Activated CD8-positive, alpha-beta T cell treated with anti-CD3 and anti-CD28 coated beads for 36 hours (primary cell): ENCODE results near the gene ACCS. TPM values are rescaled to one million over a fixed set of nuclear protein-coding genes. Genes with fewer than 3 reads are reported as not detected.

Experiments
- ATAC-seq: fragments of 200-7000 bp; cut with Tn5 transposase; one replicate; pipeline ENCODE4 v1.10.0; 2021; ENCODE audit warnings: mild to moderate bottlenecking, moderate library complexity
- CTCF ChIA-PET: fragments of 350-600 bp; sonication (Branson Sonifier 250); formaldehyde crosslinking; loops from one replicate; lab custom pipeline; 2021; ENCODE audit warnings: antibody characterized with exemption; lab: Charles Lee
- POLR2A ChIA-PET: fragments of 350-600 bp; sonication (Branson Sonifier 250); formaldehyde crosslinking; loops from one replicate; lab custom pipeline; 2021; ENCODE audit warnings: antibody characterized with exemption; lab: Charles Lee
- DNase-seq: peaks from one replicate; pipeline ENCODE4 v3.0.0-alpha.2; 2020
- H3K27ac Mint-ChIP-seq: one replicate; pipeline ENCODE4 v1.8.0; 2021; ENCODE audit warnings: mild to moderate bottlenecking, mixed read lengths
- H3K27me3 Mint-ChIP-seq: one replicate; pipeline ENCODE4 v1.8.0; 2021; ENCODE audit warnings: mixed read lengths
- H3K36me3 Mint-ChIP-seq: one replicate; pipeline ENCODE4 v1.8.0; 2021; ENCODE audit warnings: low read depth, mixed read lengths
- H3K4me1 Mint-ChIP-seq: one replicate; pipeline ENCODE4 v1.8.0; 2021; ENCODE audit warnings: low read depth, mixed read lengths
- H3K4me3 Mint-ChIP-seq: one replicate; pipeline ENCODE4 v1.8.0; 2021; ENCODE audit warnings: mild to moderate bottlenecking, moderate library complexity, mixed read lengths
- H3K9me3 Mint-ChIP-seq: one replicate; pipeline ENCODE4 v1.8.0; 2021; ENCODE audit warnings: mixed read lengths
- intact Hi-C: fragments of 100-400 bp; cut with micrococcal nuclease; formaldehyde crosslinking; loops from one replicate; pipeline ENCODE4 v1.10.0; 2022
- total RNA-seq, 2 experiments: library from RNA; stranded (reverse); gene quantifications; one replicate each; pipeline ENCODE4 v1.2.3, GENCODE V29; 2021
- TF ChIP-seq, protein P1 (sequence below): fragments of 200-600 bp; IDR thresholded peaks from one replicate; pipeline ENCODE4 v1.8.0; 2022; ENCODE audit warnings: antibody characterized with exemption, mild to moderate bottlenecking

Gene ACCS
- total RNA-seq, 2 experiments from 2014 or later: 6.7 to 7.1 TPM

DNA sequence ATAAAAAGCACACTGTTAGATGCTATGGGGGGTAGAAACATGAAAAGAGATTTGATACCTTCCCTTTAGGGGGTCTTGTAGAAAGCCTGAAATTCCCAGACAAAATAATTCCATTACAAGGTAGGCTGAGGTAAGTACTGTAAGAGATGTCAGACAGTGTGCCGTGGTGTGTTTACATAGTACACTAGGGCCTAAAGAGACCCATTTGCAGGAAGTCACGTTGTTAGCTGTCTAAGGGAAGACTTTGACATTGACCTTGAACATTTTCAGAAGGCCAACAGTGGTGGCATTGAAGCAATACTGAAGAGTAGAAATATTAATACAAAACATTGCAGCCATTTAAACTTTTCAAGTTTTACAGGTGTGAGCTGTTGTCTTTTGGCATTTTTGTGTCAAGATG is 60.2 kb downstream of the ACCS start:
- Mint-ChIP-seq H3K27ac (no peak overlapping the region), H3K9me3 (no peaks in the 10 kb centered on the region), H3K27me3 (no peaks in the 10 kb centered on the region), H3K4me1 (no peaks in the 10 kb centered on the region), H3K4me3 (no peak overlapping the region), H3K36me3 (peaks cover 29% of the 10 kb centered on the region)
- ATAC-seq (no peak), DNase-seq (no peak)
- TF ChIP-seq, protein P1, sequence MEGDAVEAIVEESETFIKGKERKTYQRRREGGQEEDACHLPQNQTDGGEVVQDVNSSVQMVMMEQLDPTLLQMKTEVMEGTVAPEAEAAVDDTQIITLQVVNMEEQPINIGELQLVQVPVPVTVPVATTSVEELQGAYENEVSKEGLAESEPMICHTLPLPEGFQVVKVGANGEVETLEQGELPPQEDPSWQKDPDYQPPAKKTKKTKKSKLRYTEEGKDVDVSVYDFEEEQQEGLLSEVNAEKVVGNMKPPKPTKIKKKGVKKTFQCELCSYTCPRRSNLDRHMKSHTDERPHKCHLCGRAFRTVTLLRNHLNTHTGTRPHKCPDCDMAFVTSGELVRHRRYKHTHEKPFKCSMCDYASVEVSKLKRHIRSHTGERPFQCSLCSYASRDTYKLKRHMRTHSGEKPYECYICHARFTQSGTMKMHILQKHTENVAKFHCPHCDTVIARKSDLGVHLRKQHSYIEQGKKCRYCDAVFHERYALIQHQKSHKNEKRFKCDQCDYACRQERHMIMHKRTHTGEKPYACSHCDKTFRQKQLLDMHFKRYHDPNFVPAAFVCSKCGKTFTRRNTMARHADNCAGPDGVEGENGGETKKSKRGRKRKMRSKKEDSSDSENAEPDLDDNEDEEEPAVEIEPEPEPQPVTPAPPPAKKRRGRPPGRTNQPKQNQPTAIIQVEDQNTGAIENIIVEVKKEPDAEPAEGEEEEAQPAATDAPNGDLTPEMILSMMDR: no peak
- intact Hi-C loops: no loop called here
- ChIA-PET POLR2A (no interaction called here), CTCF (interaction anchor here (1.2 kb wide), 1 partner anchor 32 kb away, joined by 4 read pairs; no protein-coding TSS in a partner anchor)

DNA sequence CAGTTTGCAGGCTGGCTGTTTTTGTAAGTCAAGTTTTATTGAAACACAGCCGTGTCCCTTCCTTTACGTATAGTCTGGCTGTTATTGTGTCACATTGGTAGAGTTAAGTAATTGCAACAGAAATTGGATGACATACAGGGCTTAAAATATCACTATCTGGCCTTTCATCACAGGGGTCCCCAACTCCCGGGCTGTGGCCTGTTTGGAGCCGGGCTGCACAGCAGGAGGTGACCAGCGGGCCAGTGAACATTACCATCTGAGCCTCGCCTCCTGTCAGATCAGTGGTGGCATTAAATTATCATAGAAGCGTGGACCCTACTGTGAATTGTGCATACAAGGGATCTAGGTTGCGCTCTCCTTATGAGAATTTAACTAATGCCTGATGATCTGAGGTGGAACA is 61.1 kb downstream of the ACCS start:
- ChIA-PET CTCF (interaction anchor here (1.2 kb wide), 1 partner anchor 33 kb away, joined by 4 read pairs; no protein-coding TSS in a partner anchor), POLR2A (no interaction called here)
- no peak for DNase-seq
- no peak for ATAC-seq
- Mint-ChIP-seq H3K9me3 (no peaks in the 10 kb centered on the region), H3K4me1 (no peaks in the 10 kb centered on the region), H3K36me3 (peaks cover 30% of the 10 kb centered on the region), H3K4me3 (no peak overlapping the region), H3K27me3 (no peaks in the 10 kb centered on the region), H3K27ac (no peak overlapping the region)
- intact Hi-C loops: no loop called here
- TF ChIP-seq, protein P1: no peak

DNA sequence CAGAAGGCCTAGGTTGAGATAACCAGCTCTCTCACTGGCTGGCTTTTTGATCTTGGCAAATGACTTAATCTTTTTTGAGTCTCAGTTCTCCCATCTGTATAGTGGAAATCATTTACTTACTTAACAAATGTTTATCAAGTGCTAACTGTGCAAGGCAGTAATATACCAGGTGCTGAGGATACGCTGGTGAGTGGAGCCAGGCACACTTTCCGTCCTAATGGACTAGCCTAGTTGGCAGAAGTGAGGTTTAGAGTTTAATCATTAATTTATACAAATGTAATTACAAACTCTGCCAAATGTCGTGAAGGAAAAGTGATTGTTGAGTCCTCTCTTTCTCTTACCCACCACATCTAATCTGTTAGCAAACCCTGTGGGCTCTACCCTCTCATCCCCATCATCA is 62.7 kb downstream of the ACCS start:
- TF ChIP-seq, protein P1: no peak
- POLR2A ChIA-PET: no interaction called here
- Mint-ChIP-seq H3K4me3 (no peak overlapping the region), H3K27ac (no peak overlapping the region), H3K9me3 (no peaks in the 10 kb centered on the region), H3K36me3 (peaks cover 29% of the 10 kb centered on the region), H3K4me1 (no peaks in the 10 kb centered on the region), H3K27me3 (no peaks in the 10 kb centered on the region)
- no peak for ATAC-seq
- DNase-seq: no peak
- CTCF ChIA-PET: no interaction called here
- intact Hi-C loops: no loop called here

DNA sequence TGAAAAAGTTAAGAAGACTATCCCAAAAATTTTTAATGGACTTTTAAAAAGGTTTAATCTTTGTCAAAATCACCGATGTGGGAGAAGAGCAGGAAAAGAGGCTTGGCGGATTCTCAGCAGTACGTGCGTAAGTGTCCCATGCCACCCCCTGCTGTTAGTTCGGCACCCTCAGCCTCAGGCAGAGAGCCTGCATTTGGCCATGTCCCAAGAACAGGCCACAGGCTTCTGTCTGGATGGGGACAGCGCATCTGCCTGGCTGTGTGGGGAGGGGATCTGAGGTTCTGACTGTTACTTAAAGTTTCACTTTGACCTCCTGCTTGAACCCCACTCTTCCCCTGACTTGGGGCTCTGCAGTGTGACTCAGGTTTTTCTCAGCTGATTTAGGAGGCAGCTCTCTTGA is 64.7 kb downstream of the ACCS start:
- intact Hi-C loops: no loop called here
- POLR2A ChIA-PET: no interaction called here
- DNase-seq (no peak), ATAC-seq (no peak)
- H3K4me3 Mint-ChIP-seq: no peak overlapping the region
- H3K9me3 Mint-ChIP-seq: no peaks in the 10 kb centered on the region
- H3K36me3 Mint-ChIP-seq: peaks cover 31% of the 10 kb centered on the region
- CTCF ChIA-PET: interaction anchor here (1.4 to 1.8 kb wide), 2 partner anchors 20 to 36 kb away, joined by 5 read pairs; no protein-coding TSS in a partner anchor
- H3K27ac Mint-ChIP-seq: no peak overlapping the region
- H3K27me3 Mint-ChIP-seq: no peaks in the 10 kb centered on the region
- no peaks in the 10 kb centered on the region for H3K4me1 Mint-ChIP-seq
- TF ChIP-seq, protein P1: no peak

DNA sequence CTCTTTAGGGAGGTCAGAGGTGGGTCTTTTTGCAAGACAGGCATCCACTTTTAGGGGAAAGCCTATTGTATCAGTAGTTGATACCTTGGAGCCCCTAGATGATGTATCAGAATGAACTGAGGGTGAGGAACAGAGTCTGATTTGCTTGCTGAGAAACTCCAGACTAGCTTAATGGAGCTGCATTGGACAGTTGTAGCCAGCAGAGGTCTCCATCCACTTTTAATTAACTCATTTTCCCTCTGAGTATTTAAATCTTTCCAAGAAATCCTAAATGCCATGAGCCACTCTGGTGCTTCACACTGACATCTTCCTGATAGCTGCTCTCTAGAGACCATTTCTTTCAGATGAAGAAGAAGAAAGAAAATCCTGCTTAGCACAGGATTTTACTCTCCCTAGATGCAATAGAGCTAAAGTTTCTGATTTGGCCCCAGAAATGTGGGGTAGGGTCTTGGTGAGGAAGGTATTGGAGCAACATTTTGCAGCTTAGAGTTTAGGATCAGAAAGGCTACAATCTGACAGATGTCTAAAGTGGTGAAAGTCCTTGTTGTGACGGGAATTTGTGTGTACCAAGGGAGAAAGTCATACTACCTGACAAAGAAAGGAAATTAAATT is 67.4 kb downstream of the ACCS start:
- TF ChIP-seq, protein P1: peak; percentile 64
- ChIA-PET POLR2A (no interaction called here), CTCF (interaction anchor here (0.8 to 2.4 kb wide), 13 partner anchors 10 to 406 kb away, joined by 3 to 14 read pairs (median 4); partner anchors contain the start of gene EXT2)
- no peaks in the 10 kb centered on the region for H3K27me3 Mint-ChIP-seq
- H3K36me3 Mint-ChIP-seq: peaks cover 19% of the 10 kb centered on the region
- H3K9me3 Mint-ChIP-seq: no peaks in the 10 kb centered on the region
- ATAC-seq: no peak
- no peak for DNase-seq
- no peak overlapping the region for H3K4me3 Mint-ChIP-seq
- H3K4me1 Mint-ChIP-seq: no peaks in the 10 kb centered on the region
- H3K27ac Mint-ChIP-seq: no peak overlapping the region
- intact Hi-C loops: no loop called here

Other genes with a start within 250 kb of the ACCS start
- 10 to 100 TPM; 40.1 to 48.4 TPM for gene ALKBH3, start 185.4 kb upstream of the ACCS start, total RNA-seq
- 1 to 10 TPM; 1.0 to 1.3 TPM for gene C11orf96, start 123.6 kb upstream of the ACCS start, total RNA-seq
- not detected for gene ACCSL, start 18.3 kb upstream of the ACCS start, total RNA-seq
- 10 to 100 TPM; 20.0 to 20.2 TPM for gene EXT2, start 29.4 kb downstream of the ACCS start, total RNA-seq
- gene ALX4, start 243.9 kb downstream of the ACCS start, total RNA-seq: not detected